ENCODE measurements around the gene DPP6. TPM values are rescaled to one million over a fixed set of nuclear protein-coding genes. Genes with fewer than 3 reads are reported as not detected.
"Not testable (repeated sequence)": the region's sequence is repeated elsewhere in the genome, so short reads cannot be mapped to it uniquely, and the experiment has no call there.

Gene DPP6
- total RNA-seq, 1 donor from 2014 or later = not detected

DNA sequence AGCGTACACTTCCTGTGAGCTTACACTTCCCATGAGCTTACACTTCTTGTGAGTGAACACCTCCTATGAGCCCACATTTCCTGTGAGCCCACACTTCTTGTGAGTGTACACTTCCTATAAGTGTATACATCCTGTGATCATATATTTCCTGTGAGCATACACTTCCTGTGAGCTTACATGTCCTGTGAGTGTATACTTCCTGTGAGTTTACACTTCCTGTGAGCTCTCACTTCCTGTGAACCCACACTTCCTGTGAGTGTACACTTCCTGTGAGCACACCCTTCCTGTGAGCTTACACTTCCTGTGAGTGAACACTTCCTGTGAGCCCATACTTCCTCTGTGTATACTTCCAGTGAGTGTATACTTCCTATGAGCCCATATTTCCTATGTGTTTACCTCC is 82.5 kb downstream of the DPP6 start:
- DNase-seq; ATAC-seq (ENCODE audit: low read depth); H3K4me1 Mint-ChIP-seq; POLR2A ChIA-PET; CTCF ChIA-PET; H3K4me3 Mint-ChIP-seq; intact Hi-C loops (cut with micrococcal nuclease); H3K27me3 Mint-ChIP-seq; H3K9me3 Mint-ChIP-seq; H3K36me3 Mint-ChIP-seq (ENCODE audit: low read depth); H3K27ac Mint-ChIP-seq: not testable (repeated sequence)

DNA sequence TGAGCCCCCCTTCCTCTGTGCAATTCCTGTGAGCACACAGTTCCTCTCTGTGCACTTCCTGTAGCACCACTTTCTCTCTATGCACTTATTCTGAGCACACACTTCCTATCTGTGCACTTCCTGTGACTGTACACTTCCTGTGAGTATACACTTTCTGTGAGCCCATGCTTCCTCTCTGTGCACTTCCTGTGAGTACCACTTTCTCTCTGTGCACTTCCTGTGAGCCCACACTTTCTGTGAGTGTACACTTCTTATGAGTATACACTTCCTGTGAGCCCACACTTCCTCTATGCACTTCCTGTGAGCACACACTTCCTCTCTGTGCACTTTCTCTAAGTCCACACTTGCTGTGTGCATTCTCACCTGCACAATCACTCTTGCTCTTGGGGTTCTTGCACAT is 83.4 kb downstream of the DPP6 start:
- intact Hi-C loops (cut with micrococcal nuclease); H3K4me3 Mint-ChIP-seq; H3K4me1 Mint-ChIP-seq; H3K27me3 Mint-ChIP-seq; POLR2A ChIA-PET; H3K36me3 Mint-ChIP-seq (ENCODE audit: low read depth); CTCF ChIA-PET; ATAC-seq (ENCODE audit: low read depth); H3K27ac Mint-ChIP-seq; DNase-seq; H3K9me3 Mint-ChIP-seq: not testable (repeated sequence)

DNA sequence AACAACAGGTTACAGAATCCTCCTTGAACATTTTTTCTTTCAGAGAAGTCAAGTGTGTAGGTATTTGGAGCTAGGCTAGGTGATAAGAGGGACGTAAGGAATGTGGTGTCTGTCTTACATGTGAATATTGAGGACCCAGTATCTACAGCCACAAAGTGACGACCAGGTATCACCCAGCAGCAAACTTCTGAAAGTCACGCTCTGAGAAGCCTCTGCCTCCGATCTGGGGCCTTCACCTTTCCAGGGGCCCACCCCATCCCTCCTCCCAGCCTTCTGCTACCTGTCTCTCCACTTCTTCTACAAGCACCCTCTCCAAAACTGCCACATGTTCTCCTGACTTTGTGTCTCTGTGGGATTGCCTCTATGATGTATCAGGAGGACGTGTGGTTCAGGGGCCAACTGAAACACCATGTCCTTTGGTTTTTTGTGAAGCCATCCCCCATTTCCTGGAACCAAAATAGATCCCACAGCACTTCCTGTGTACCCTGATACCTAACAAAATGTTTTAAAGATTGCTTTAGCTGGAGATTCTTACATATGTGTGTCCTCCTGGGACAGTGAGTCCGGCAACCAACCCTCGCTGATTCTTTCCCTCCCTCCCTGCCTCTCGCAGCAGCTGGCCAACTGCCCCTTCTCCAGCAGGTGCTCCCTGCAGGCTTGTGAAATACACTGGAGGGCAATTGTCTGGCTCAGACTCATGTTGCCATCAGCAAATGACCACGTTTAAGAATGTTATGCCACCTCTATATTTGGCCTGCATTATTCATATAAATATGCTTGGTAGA is 93.9 kb downstream of the DPP6 start:
- CTCF ChIA-PET; intact Hi-C loops (cut with micrococcal nuclease); H3K4me1 Mint-ChIP-seq; DNase-seq; H3K4me3 Mint-ChIP-seq; H3K9me3 Mint-ChIP-seq; POLR2A ChIA-PET; ATAC-seq (ENCODE audit: low read depth); H3K27me3 Mint-ChIP-seq; H3K27ac Mint-ChIP-seq; H3K36me3 Mint-ChIP-seq (ENCODE audit: low read depth): not testable (repeated sequence)

DNA sequence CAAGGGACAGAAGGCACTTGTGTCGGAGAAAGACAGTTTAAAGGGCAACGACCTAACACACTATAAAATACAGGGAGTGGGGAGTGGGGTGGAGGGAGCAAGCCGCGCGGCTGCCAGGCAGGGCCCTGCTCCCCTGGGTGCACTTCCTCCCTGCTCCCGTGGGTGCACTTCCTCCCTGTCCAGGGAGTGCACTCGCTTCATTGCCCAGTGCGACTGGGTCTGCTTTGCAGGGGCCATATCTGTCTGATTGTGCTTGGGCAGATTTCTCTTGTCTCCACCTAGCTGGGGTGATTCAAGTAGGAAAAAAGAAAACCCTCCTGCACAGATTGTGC is 94.5 kb downstream of the DPP6 start:
- H3K27me3 Mint-ChIP-seq; H3K27ac Mint-ChIP-seq; H3K4me1 Mint-ChIP-seq; DNase-seq; CTCF ChIA-PET; H3K9me3 Mint-ChIP-seq; H3K36me3 Mint-ChIP-seq (ENCODE audit: low read depth); ATAC-seq (ENCODE audit: low read depth); intact Hi-C loops (cut with micrococcal nuclease); POLR2A ChIA-PET; H3K4me3 Mint-ChIP-seq: not testable (repeated sequence)

DNA sequence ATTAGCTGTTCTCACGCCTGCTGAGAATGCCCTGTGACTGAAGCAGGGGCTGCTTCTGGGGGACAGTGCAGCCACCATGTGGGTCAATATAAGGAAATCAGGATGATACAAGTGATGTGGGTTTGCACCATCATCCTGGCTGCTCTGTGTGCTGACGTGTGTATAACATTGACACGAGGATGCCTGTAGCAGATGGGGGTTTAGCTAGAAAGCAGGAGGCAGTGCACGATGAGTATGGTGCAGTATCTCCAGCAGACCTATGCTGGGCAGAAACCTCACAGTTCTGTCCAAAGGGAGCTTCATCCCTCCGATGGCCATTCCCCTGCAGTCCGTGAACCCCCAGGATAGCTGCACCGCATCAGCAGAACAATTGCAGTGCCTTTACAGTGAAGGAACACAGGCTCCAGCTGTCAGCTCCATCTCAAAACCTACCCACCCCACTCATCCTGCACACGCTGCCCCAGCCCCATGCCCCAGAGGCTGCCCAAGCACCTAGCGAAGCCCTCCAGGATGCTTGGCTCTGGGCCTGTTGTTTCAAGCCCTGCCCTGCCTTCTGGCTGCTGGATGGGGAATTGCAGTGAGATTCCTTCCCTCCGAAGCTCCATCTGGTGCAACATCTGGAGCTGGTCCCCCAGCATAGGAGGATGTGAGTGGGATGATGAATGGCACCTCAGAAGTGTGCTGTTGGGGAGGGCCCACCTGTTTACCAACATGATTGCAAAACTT is 96.8 kb downstream of the DPP6 start:
- H3K36me3 Mint-ChIP-seq (ENCODE audit: low read depth); H3K4me1 Mint-ChIP-seq; ATAC-seq (ENCODE audit: low read depth); intact Hi-C loops (cut with micrococcal nuclease); H3K27me3 Mint-ChIP-seq; CTCF ChIA-PET; DNase-seq; H3K9me3 Mint-ChIP-seq; H3K4me3 Mint-ChIP-seq; POLR2A ChIA-PET; H3K27ac Mint-ChIP-seq: not testable (repeated sequence)

DNA sequence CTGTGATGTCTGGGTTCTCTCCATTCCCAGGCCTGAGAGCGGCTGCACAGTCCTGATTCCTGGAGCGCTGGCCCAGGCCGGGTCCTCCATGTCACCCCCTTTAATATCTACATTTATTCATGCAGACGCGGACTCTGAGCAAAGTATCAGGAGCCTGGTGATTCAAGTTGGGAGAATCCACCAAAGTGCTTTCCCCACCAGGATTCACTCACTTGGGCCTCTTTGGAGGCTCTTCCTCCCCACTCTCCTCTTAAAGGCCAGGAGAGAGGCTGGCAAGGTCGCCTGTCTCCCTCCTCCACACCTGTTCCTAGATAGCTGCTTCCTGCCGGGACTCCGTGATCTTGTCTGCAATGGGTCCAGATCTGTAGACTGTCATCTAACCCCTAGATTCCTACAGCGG is 98.5 kb downstream of the DPP6 start:
- intact Hi-C loops (cut with micrococcal nuclease); ATAC-seq (ENCODE audit: low read depth); H3K27me3 Mint-ChIP-seq; H3K4me1 Mint-ChIP-seq; H3K36me3 Mint-ChIP-seq (ENCODE audit: low read depth); POLR2A ChIA-PET; CTCF ChIA-PET; H3K27ac Mint-ChIP-seq; DNase-seq; H3K9me3 Mint-ChIP-seq; H3K4me3 Mint-ChIP-seq: not testable (repeated sequence)

DNA sequence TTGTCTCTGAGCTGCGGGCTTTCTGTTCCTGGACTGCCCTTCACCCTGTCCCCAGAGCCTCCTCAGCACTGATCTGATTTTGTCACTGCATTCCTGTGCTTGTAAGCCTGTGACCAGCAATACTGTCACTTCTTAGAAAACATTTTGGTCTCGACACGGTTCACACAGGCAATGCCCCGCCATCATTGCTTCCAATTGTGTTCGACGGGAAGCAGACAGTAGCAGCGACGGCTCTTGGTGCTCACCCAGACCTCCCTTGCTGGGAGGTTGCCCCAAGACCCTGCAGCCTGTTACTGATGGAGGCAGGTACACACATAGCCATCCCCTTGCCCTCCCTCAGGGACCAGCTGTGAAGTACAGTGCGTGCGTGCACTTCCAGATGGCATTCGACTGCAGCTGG is 99.1 kb downstream of the DPP6 start:
- H3K9me3 Mint-ChIP-seq; H3K4me3 Mint-ChIP-seq; H3K27me3 Mint-ChIP-seq; DNase-seq; POLR2A ChIA-PET; H3K4me1 Mint-ChIP-seq; intact Hi-C loops (cut with micrococcal nuclease); CTCF ChIA-PET; H3K27ac Mint-ChIP-seq; ATAC-seq (ENCODE audit: low read depth); H3K36me3 Mint-ChIP-seq (ENCODE audit: low read depth): not testable (repeated sequence)

DNA sequence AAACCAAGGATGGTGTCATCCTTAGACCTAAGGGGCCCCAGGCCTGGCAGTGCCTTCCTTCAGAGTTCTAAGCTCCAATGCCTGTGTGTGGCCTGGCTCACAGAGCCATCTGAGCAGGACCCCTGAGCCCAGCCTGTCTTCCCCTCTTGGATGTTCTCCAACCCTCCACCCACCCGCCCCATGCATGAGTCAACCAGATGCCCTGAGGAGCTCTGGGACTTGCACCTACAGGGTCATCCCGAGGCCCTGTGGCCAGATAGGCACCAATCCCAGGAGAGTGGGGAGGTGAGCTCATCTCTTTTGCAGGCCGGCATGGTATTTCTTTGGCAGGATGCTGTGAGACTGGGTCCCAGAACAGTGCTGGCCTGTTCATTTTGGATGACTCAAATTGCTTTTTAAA is 103.7 kb downstream of the DPP6 start:
- ATAC-seq (ENCODE audit: low read depth); POLR2A ChIA-PET; H3K27me3 Mint-ChIP-seq; intact Hi-C loops (cut with micrococcal nuclease); H3K27ac Mint-ChIP-seq; H3K4me1 Mint-ChIP-seq; H3K9me3 Mint-ChIP-seq; H3K36me3 Mint-ChIP-seq (ENCODE audit: low read depth); H3K4me3 Mint-ChIP-seq; CTCF ChIA-PET; DNase-seq: not testable (repeated sequence)

DNA sequence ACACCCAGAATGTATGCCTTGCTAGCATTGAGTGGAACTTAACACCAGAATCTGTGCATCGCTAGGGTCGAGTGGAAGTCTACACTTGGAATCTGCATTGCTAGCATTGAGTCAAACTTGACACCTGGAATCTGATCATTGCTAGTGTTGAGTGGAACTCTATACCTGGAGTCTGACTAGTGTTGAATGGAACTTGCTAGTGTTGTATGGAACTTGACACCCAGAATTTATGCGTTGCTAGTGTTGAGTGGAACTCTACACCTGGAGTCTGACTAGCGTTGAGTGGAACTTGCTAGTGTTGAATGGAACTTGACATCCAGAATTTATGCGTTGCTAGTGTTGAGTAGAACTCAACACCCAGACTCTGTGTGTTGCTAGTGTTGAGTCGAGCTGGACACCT is 110.7 kb downstream of the DPP6 start:
- CTCF ChIA-PET; H3K36me3 Mint-ChIP-seq (ENCODE audit: low read depth); ATAC-seq (ENCODE audit: low read depth); H3K9me3 Mint-ChIP-seq; intact Hi-C loops (cut with micrococcal nuclease); H3K4me1 Mint-ChIP-seq; H3K27me3 Mint-ChIP-seq; H3K27ac Mint-ChIP-seq; DNase-seq; H3K4me3 Mint-ChIP-seq; POLR2A ChIA-PET: not testable (repeated sequence)

DNA sequence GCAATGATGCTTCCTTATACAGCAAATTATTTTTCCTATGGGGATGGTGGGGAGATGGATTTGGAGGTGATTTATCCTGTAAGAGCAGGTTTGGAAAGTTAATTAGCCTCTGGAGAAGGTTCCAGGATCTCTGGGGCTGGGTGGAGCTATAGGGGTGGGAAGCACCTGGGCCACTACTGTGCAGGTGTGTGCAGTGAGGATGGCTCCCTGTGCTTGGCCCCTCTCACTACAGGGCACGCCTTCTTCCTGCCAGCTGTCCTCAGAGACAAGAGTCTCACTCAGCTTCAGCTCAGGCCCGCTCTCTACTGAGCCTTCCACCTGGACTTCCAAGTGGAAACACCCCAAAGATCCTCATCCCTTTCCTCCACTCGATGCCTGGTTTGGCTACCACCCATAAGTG is 111.4 kb downstream of the DPP6 start:
- H3K36me3 Mint-ChIP-seq (ENCODE audit: low read depth); POLR2A ChIA-PET; H3K9me3 Mint-ChIP-seq: not testable (repeated sequence)

More for the DNA sequence above, 111.4 kb downstream of the DPP6 start:
- ATAC-seq (ENCODE audit: low read depth); CTCF ChIA-PET; H3K4me1 Mint-ChIP-seq; H3K27ac Mint-ChIP-seq; H3K4me3 Mint-ChIP-seq; H3K27me3 Mint-ChIP-seq; intact Hi-C loops (cut with micrococcal nuclease); DNase-seq: not testable (repeated sequence)

All from activated B cell treated with CpG ODN at 0.5 μM for 24 hours (primary cell).